Measurements from ENCODE around the gene CELF2.
"Not testable (repeated sequence)": the region's sequence is repeated elsewhere in the genome, so short reads cannot be mapped to it uniquely, and the experiment has no call there.

CELF2 gene

DNA sequence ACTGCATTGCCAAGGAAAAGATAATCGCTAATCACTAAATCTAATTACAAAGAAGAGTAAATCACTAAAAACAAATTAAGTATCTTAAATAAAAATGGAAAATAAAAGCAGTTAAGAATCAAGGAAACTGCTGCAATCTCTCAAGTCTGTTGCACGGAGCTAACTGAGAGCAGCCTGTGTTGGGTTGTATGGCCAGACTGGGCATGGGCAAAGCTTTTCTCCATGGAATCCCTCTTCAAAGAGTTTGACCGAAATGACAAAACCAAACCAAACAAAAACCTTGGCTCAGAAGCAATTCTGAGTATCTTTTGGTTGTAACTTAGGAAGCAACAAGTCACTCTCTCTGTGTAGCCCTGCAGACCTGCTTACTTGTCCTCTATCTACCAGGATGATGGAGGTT is 78.8 kb downstream of the CELF2 start:
- no peak for DNase-seq (ENCODE audit: low spot score)

DNA sequence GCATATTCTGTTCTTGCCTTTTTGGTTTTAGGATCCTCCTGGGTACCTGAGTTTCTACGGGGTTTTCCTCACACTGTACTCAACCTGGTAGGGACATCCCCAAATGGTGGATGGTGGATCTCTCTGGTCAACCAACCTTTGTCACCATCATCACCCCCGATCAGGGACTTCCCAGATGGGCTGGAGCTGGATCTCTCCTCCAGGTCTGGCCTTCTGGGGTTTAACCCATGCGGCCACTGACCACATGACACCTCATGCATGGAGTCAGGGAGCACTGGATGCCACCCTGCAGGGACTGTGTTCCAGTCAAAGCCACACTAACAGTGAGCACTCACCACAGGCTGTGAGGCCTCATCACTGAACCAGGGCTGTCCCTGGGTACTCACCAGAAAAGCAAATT is 80.0 kb downstream of the CELF2 start:
- DNase-seq (ENCODE audit: low spot score) = no peak

DNA sequence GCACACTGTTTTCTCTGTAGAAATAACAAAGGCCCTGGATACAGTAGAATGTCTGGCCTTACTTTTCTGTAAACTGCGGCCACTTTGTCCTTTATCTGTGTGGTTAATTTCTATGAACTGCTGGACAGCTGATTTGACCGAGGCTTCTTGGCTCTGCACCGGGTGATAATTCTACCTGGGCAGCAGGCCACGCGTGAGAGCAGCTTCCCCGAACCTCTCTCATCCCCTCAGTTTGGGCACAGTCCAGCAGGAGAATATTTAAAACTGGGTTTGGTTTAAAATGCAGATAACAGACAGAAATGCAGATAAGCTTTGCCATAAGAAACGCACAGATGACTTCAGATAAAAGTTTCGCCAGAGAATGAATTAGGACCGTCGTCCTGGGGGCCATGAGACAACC is 81.0 kb downstream of the CELF2 start:
- DNase-seq (ENCODE audit: low spot score) = no peak

DNA sequence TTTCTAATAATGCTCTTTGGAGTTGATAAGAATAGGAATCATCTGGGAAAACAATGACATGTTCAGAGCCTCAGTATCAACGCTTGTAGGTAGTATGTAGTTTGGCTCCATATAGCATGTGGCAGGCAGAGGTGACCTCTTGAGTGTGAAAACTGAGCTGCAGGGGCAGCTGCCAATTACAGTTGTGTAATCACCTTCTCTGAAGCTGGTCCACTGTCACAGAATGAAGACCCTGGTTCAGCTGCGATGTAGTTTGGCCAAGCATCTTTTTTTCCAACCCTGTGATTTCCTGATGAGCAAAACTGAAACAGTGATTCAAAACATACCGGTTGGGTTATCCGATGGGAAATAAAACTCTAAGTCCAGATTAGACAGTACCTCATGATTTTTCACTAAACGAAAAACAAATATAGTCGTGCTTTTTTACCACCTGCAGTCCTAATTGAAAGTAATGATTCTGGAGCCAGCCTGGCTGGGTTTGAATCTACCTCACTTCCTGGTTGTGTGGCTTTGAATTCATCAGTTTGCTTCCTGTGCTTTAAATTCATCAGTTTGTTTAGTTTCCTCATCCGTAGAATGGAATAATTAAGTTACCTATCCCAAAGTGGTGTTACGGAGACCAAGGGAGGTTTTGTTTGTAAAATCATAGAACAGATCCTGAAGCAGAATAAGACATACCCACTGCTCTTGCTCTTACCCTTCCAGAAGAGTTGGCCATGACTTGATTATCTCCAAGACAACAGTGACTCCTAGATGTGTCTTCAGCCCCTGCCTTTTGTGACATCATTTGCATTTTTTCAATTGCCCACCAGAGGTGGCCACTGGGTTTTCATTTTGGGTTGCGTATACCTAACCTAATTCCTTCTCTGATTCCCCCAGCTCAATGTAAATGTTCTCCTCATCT is 87.4 kb downstream of the CELF2 start:
- no peak for DNase-seq (ENCODE audit: low spot score)

DNA sequence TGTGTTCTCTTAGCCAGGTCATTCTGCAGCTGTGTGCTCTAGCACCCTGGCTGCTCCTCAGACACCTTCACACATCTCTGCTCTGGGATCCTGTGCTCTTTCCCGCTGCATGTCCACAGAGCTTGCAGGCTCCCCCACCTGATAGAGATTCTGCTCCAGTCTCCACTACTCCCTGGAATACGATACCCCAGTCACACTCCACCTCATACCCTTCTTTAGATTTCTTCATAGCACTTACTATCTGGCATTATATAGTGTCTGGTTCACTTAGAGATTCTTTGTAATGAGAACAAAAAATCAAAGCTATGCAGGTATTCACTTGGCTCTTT is 88.0 kb downstream of the CELF2 start:
- no peak for DNase-seq (ENCODE audit: low spot score)

DNA sequence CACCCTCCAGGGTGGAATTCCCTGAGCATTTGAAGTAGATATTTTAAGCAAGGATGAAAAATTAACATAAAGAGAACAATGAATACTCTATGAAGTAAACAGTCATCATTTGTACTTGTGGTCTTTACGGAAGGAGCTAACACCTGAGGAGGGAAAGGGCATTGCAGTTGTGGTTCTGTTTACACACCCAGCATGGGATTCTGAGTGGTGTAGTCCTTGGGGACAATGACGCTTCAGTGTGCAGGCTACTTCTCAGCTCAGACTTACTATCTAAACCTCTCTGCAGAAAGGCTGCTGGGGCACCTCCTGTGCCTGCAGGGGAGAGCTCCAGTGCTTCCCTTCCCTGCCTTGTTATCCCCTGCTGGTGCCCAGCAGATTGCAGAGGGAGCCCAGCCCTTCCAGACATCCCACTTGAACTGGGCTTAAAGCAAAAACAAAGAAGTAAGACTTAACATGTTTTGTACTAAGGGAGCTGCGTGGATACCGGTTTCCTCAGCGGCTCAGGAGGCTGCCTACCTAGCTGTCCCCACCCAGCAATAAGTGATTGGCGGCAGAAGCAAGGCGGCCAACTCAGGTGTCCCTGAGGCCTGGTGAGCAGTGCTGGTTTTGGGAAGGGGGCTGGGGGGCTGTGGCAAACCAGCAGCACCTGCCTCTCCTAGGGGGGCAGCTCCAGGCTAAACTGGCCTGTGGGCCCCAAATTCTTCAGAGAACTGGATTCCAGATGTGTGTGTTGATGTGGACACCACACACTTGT is 89.1 kb downstream of the CELF2 start:
- DNase-seq (ENCODE audit: low spot score) = no peak

DNA sequence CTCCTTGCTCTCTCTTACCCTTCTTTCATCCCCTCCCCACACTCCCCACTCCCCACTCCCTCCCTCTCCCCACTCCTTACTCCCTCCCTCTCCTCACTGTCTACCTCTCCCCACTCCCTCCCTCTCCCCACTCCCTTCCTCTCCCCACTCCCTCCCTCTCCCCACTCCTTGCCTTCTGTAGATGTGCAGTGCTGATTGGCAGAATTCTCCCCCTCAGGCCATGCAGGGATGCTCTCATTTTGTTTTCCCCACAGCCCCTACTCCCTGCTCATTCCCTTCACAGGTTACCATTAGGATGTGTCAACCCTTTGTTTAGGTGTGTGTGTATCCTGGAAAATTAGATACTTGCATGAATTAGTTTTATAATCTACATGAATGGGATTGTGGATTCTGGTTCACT is 90.3 kb downstream of the CELF2 start:
- no peak for DNase-seq (ENCODE audit: low spot score)

DNA sequence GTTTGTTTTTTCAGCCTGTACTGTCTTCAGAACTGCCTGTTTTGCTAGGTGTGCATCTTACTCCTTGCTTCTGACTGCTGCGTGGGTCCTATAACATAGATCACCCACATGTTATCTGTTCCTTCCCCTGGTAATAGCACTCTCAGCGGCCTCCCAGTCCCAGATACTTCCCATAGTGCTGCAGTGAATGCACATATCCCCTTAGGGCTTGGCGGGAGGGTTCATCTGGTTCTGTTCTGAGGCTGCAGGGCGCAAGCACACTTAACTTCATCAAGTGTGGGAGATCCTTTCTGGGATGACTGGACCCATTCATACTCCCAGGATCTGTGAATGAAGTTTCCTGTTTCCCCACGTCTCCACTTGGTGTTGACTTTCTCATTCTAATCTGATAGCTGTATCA is 90.7 kb downstream of the CELF2 start:
- no peak for DNase-seq (ENCODE audit: low spot score)

DNA sequence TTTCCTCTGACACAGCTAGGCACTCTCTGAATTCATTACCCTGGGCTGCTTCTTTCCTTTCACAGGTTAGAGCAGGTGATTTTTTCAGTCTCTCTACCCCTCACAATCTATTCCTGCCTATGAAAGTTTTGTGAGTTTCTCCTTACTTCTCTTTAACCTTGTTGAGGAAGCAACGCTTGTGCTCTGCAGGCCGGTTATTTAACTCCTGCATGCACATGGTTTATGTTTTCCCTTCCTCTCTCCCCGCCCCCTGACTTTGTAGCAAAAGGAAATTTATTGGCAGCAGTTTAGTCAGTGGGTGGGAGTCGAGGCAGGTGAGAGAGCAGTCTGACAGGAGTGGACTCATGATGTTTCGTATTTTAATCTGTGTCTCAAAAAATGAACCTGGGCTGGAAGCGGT is 91.9 kb downstream of the CELF2 start:
- no peak for DNase-seq (ENCODE audit: low spot score)

DNA sequence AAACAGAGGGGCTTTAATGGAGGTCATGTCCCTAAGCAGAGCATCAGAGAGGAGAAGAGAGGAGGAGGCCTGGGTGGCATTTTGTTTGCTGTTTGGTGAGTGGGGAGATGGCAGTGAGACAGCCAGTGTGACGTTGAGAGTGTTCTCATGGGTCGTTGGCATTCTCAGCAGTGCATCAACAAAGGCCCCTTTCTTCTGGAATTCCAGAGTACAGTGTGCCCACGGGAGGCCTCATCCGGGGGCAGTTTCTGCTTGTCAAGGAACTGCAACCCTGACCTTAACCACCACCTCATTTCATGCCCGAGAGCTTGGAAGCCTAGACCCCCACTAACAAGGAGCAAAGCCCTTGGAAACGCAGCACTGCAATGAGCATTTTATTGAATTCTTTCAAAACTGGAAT is 92.9 kb downstream of the CELF2 start:
- no peak for DNase-seq (ENCODE audit: low spot score)

DNA sequence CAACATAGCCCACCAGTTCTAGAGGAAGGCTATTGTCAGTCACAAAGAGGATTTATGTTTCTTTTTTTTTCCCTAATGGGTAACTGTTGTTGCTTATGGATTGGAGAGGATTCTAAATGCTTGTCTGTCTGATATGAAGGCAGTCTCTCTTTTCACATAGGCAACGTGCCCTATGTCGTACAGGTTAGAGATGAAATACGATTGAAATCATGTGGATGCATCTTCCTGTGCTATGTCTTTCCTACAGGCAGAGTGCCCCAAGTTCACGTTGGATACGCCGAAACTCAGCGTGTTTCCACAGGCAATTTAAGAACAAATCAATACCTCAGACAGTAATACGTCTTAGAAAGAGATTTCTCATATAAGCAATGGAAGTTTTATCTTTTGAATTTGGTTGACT is 93.8 kb downstream of the CELF2 start:
- DNase-seq (ENCODE audit: low spot score) = no peak

DNA sequence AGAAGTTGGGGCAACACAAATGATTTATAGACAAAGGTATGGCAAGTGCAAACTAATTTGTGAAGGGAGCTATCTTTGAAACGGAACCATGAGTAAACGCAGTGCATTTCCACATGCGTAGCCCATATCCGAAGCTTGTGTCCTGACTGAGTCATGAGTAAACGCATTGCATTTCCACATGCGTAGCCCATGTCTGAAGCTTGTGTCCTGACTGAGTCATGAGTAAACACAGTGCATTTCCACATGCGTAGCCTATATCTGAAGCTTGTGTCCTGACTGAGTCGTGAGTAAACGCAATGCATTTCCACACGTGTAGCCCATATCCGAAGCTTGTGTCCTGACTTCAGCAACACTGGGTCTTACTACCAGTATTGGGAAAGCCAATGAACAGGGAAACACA is 95.0 kb downstream of the CELF2 start:
- DNase-seq (ENCODE audit: low spot score) = no peak

DNA sequence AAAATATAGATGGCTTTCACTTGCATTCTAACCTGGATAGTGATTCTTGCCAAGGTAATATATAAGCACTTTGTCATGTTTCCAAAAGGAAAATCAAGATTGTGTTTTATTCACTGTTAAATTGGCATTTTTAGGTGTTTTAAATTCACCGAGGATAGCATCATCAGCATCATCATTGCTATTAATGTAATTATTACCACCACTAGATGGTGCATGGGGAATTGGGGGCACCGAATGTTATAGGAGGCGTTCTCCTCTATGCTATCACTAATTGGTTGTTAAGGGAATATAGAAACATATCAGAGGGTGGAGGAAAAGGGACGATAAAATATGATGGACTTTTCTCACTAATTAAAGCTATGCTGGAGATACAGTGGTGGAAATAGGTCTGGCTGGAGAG is 95.5 kb downstream of the CELF2 start:
- DNase-seq (ENCODE audit: low spot score) = no peak

DNA sequence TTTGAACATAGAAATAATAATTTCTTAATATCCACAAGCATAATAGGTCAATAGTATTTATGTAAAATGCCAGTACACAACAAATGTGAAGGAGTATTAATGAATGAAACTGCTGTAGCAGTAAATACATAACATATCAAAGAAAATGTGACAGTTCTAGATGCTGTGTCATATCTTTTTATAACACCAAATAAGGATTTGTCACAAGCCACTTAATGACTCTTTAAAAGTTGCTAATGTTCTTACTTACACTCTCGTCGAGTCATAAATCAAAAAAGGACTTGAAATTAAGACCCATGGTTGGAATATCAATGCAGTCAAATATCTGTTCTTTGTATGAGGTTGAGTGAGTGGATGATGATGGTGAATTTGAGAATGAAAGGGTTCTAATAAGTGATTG is 96.6 kb downstream of the CELF2 start:
- no peak for DNase-seq (ENCODE audit: low spot score)

DNA sequence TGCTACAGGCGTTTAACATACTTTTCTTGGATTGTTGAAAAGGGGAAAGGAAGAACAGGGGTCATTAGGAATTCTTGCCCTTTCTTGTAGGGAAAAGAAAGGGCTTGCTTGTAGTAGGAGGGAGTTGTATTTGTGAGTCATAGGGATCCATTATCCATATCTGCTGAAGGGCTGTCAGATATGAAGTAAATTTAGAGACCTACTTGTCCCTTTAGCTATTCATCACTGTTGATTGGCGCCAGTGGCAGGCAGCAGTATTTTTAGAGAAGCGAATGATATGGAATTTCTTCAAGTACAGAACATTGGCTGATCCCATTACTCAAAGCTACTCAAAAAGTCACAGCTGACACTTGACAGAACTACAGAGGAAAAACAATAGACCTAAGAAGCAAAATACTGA is 97.7 kb downstream of the CELF2 start:
- no peak for DNase-seq (ENCODE audit: low spot score)

DNA sequence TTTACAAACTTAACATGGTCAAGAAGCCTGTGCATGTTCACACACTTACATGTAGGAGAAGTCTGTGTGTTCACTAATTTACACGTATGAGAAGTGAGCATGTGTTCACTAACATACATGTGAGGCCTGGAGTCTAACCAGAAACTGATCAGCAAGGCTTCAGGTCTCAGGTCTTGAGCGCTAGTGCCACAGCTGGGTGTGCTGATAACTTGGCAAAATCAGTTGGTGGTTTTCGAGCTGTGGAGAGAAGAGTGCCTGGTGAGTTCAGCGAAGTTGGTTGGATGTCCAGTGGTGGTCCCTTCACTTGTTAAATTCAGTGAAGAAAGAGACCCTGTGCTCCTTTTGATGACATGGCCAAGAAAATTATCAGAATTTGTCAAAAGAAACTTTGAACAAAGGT is 98.7 kb downstream of the CELF2 start:
- DNase-seq (ENCODE audit: low spot score) = no peak

DNA sequence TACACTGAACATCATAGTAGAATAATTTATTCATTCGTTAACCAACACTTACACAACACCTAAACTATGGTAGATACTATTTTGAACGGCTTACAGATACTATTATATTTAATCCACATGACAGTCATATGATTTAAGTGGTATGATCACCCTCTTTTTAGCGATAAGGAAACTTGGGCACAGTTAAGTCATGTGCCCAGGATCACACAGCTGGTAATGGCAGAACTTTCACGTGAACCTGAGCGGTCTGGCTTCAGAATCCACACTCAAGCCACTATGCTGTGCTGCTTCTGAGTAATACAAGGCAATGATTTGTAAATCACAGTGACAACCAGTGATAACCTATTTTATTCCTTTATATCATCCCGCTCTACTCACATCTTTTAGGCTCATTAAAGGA is 99.1 kb downstream of the CELF2 start:
- no peak for DNase-seq (ENCODE audit: low spot score)

DNA sequence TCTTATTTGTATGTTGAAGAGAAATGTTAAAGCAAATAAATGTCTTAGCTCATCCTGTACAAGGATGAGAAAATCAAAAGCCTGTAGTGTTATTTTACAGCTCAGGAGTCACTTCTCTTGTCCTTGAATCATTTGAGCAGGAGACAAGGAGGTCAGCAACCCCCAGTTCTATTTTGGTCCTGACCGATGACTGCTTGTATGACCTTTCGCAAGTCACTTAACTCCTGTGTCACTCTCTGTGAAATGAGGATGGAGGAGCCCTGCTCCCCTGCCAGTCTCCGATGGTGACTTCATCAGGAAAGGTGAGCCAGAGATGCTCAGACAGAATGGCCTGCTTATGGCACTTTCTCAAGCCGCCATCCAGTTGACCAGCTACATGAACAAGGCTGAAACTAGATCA is 101.0 kb downstream of the CELF2 start:
- DNase-seq (ENCODE audit: low spot score) = no peak

DNA sequence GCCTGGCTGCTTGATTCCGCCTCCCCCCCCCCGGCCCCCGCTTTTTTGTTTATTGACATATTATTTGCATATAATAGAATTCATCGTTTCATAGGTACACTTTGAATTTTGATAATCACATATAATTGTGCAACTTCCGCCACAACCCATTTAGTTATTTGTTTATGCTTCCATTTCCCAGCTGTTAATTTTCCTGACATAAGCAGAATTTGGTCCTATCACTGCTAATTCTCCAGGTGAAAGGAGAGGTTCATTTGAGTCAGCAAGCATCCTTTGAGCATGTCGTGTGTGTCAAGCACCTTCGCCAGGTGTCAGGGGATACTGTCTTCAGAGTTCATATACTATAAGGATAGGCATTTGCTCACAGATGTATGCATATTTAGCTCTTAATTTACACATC is 102.2 kb downstream of the CELF2 start:
- DNase-seq (ENCODE audit: low spot score) = no peak

DNA sequence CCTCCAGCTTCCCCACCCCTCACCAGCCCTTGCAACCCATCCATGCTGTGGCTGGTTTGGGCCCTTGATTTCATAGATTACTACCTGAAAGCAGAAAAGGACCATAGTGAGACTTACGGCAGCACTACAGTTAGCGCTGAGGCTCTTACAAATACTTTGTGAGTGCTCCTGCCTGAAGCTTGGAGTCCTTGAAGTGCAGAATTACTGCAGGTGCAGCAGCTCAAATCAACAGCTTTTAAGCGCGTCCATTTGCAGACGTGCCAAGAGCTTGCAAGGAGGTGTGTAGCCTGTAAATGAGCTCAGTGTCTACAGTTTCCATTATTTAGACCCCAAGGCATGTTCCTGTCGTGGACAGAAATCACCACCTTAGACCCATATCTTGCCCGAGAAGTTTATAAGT is 103.0 kb downstream of the CELF2 start:
- no peak for DNase-seq (ENCODE audit: low spot score)

DNA sequence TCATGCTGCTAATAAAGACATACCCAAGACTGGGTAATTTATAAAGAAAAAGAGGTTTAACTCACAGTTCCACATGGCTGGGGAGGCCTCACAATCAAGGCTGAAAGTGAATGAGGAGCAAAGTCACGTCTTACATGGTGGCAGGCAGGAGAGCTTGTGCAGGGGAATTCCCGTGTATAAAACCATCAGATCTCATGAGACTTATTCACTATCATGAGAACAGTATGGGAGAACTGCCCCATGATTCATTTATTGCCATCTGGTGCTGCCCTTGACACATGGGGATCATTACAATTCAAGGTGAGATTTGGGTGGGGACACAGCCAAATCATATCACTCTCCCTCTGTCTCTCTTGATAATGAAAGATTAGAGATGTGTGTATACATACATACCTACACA is 106.2 kb downstream of the CELF2 start:
- DNase-seq (ENCODE audit: low spot score) = not testable (repeated sequence)

DNA sequence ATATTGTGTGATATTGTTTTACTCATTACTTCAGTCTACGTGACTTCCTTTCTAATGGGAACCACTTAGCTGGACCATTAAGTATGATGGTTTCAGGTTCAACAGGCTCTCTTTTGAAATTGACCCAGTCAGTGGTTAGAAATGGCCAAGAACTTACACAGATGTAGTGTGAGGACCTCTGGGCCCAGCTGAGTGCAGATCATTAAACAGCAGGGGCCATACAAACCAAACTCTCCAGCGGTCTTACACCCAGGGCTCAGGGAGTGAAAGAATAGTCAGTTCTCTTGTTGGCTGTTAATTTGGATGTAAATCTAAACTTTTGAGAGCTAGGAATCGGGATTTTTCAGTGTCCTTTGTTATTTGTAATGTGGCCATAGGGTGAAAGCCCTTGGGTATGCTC is 107.3 kb downstream of the CELF2 start:
- no peak for DNase-seq (ENCODE audit: low spot score)

DNA sequence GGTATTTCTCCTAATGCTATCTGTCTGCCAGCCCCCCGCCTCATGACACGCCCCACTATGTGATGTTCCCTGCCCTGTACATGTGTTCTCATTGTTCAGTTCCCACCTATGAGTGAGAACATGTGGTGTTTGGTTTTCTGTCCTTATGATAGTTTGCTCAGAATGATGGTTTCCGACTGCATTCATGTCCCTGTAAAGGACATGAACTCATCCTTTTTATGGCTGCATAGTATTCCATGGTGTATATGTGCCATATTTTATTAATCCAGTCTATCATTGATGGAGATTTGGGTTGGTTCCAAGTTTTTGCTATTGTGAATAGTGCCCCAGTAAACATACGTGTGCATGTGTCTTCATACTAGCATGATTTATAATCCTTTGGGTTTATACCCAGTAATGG is 109.3 kb downstream of the CELF2 start:
- not testable (repeated sequence) for DNase-seq (ENCODE audit: low spot score)

DNA sequence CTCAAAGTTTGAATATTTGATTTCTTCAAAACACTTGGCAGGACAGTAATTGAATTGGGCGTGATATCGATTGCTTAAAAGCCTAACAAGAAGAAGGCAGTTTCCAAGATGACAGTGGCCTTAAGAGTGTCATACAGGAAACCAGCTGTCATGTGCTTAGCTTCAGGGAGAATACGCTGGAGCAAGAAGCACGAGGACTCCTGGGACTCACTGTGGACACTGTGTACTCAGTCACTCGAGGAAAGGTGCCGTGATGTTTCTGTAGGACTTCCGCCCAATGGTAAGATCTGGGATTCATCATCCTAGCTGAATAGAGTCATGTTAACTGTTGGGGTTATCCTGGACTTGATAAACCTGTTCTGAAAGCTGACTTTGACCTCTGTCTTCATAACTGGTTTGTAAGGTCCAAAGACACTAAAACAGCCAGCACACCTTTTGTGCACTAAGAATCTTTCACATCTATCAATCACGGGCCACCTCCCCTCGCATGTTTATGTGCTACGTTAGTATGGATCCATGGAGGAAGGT is 113.5 kb downstream of the CELF2 start:
- no peak for DNase-seq (ENCODE audit: low spot score)

Data from ecto neural progenitor cell (in vitro differentiated cells).